HCT116 (cell line): ENCODE measurements around the gene PRKD3. TPM values are rescaled to one million over a fixed set of nuclear protein-coding genes. Genes with fewer than 3 reads are reported as not detected.

Source experiments
- ATAC-seq: fragments of 200-7000 bp; cut with Tn5 transposase; 2 replicates; pipeline ENCODE4 v1.9.1; 2020; ENCODE audit warnings: mild to moderate bottlenecking, moderate library complexity
- BruUV-seq: library from RNA; stranded (reverse); fragments of 400-500 nt; replicated peaks from 2 replicates; lab custom pipeline; 2021; lab: Mats Ljungman, UMichigan
- CTCF ChIA-PET: fragments of 300-600 bp; sonication (Branson Sonifier 250); formaldehyde crosslinking; loops from one replicate; lab custom pipeline; 2021; ENCODE audit warnings: antibody characterized with exemption; lab: Charles Lee
- POLR2A ChIA-PET: fragments of 300-600, 350-600 bp; sonication (Branson Sonifier 250); formaldehyde crosslinking; loops from one replicate; lab custom pipeline; 2021; ENCODE audit warnings: antibody characterized with exemption; lab: Charles Lee
- RAD21 ChIA-PET, 2 experiments: fragments of 300-600 bp; sonication (Branson Sonifier 250); formaldehyde crosslinking; loops; one replicate each; lab custom pipeline; 2023; ENCODE audit warnings: low total read pairs in 2 of 2; ENCODE audit not compliant: uncharacterized antibody in 2 of 2, unreplicated experiment in 2 of 2, low non-redundant PET in 1 of 2; lab: Charles Lee
- DNase-seq: peaks from one replicate; pipeline ENCODE4 v3.0.0-alpha.2; 2010; ENCODE audit warnings: low read depth, low spot score
- H2AFZ ChIP-seq: fragments of 200-600 bp; shearing (Covaris generic), sonication (generic); 2 replicates; pipeline ENCODE4 v1.6.1; 2017; ENCODE audit warnings: low read depth, mixed run types, mixed read lengths, antibody characterized with exemption, low read length; ENCODE audit not compliant: poor library complexity, severe bottlenecking
- H3K27ac ChIP-seq: 2 replicates; pipeline ENCODE4 v1.5.1; 2012; ENCODE audit warnings: low read depth, low read length
- H3K27me3 ChIP-seq: fragments of 200-600 bp; sonication (generic); 2 replicates; pipeline ENCODE4 v1.6.1; 2016; ENCODE audit warnings: mixed run types, low read length, mixed read lengths; ENCODE audit not compliant: insufficient read depth
- H3K36me3 ChIP-seq, 2 experiments: fragments of 200-500 bp in 1 of 2; fragments of 200-600 bp in 1 of 2; sonication (Bioruptor generic) in 1 of 2; sonication (generic) in 1 of 2; 2 replicates each; pipeline versions ENCODE4 v1.5.1 to v1.6.1; 2014 to 2016; ENCODE audit warnings: low read length in 2 of 2, inconsistent platforms in 1 of 2, mixed read lengths in 1 of 2, mixed run types in 1 of 2; ENCODE audit not compliant: insufficient read depth in 2 of 2, control insufficient read depth in 1 of 2
- H3K4me1 ChIP-seq, 2 experiments: fragments of 200-600 bp in 1 of 2; sonication (generic) in 1 of 2; 2 replicates each; pipeline versions ENCODE4 v1.5.1 to v1.6.1; 2012 to 2017; ENCODE audit warnings: low read length in 2 of 2, inconsistent platforms in 1 of 2, mild to moderate bottlenecking in 1 of 2, mixed read lengths in 1 of 2, mixed run types in 1 of 2, moderate library complexity in 1 of 2; ENCODE audit not compliant: insufficient read depth in 2 of 2, control insufficient read depth in 1 of 2
- H3K4me2 ChIP-seq: fragments of 200-600 bp; sonication (generic); 2 replicates; pipeline ENCODE4 v1.6.1; 2017; ENCODE audit warnings: mixed run types, low read length, mixed read lengths
- H3K4me3 ChIP-seq, 2 experiments: fragments of 200-600 bp in 1 of 2; sonication (generic) in 1 of 2; replicated peaks in 1 of 2; 2 replicates each; pipeline ENCODE4 v1.5.1; 2011 to 2016; ENCODE audit warnings: low read length in 2 of 2, control low read depth in 1 of 2, low read depth in 1 of 2, mild to moderate bottlenecking in 1 of 2, mixed read lengths in 1 of 2, mixed run types in 1 of 2
- H3K79me2 ChIP-seq: fragments of 200-600 bp; sonication (generic); 2 replicates; pipeline ENCODE4 v1.6.1; 2017; ENCODE audit warnings: mild to moderate bottlenecking, mixed run types, low read length, moderate library complexity, mixed read lengths; ENCODE audit not compliant: insufficient read depth
- H3K9ac ChIP-seq: fragments of 200-600 bp; sonication (generic); 2 replicates; pipeline ENCODE4 v1.6.1; 2016; ENCODE audit warnings: low read length, mixed read lengths
- H3K9me2 ChIP-seq: fragments of 200-600 bp; sonication (generic), shearing (Covaris generic); 2 replicates; pipeline ENCODE4 v1.6.1; 2017; ENCODE audit warnings: mixed run types, mild to moderate bottlenecking, moderate library complexity; ENCODE audit not compliant: insufficient read depth
- H3K9me3 ChIP-seq, 2 experiments: fragments of 200-500 bp in 1 of 2; fragments of 200-600 bp in 1 of 2; sonication (Bioruptor generic) in 1 of 2; sonication (generic) in 1 of 2; 2 replicates each; pipeline ENCODE4 v1.6.1; 2014 to 2017; ENCODE audit warnings: low read length in 2 of 2, mixed read lengths in 2 of 2, inconsistent platforms in 1 of 2, low read depth in 1 of 2, mild to moderate bottlenecking in 1 of 2, mixed run types in 1 of 2, moderate library complexity in 1 of 2; ENCODE audit not compliant: control insufficient read depth in 1 of 2, insufficient read depth in 1 of 2
- H4K20me1 ChIP-seq: fragments of 200-600 bp; sonication (generic), shearing (Covaris generic); 2 replicates; pipeline ENCODE4 v1.6.1; 2017; ENCODE audit warnings: mixed run types, mild to moderate bottlenecking, moderate library complexity; ENCODE audit not compliant: insufficient read depth
- CBX3 ChIP-seq: IDR thresholded peaks from 2 replicates; pipeline ENCODE4 v1.6.1; 2012; ENCODE audit warnings: low read depth
- CEBPB ChIP-seq: IDR thresholded peaks from 2 replicates; pipeline ENCODE4 v1.6.1; 2012; ENCODE audit warnings: low read depth
- EGR1 ChIP-seq: IDR thresholded peaks from 2 replicates; pipeline ENCODE4 v1.6.1; 2012; ENCODE audit warnings: low read depth
- EZH2 ChIP-seq: fragments of 200-600 bp; sonication (generic); IDR thresholded peaks from 2 replicates; pipeline ENCODE4 v1.6.1; 2017; ENCODE audit warnings: antibody characterized with exemption, mixed run types
- EZH2phosphoT487 ChIP-seq: fragments of 200-600 bp; IDR thresholded peaks from 2 replicates; pipeline ENCODE4 v1.6.1; 2018; ENCODE audit warnings: antibody characterized with exemption, borderline replicate concordance
- FOSL1 ChIP-seq: IDR thresholded peaks from 2 replicates; pipeline ENCODE4 v1.6.1; 2012; ENCODE audit warnings: low read depth
- JUND ChIP-seq: IDR thresholded peaks from 2 replicates; pipeline ENCODE4 v1.6.1; 2012
- POLR2A ChIP-seq: IDR thresholded peaks from 2 replicates; pipeline ENCODE4 v1.7.0; 2011; ENCODE audit warnings: borderline replicate concordance; ENCODE audit not compliant: insufficient read depth, insufficient read length; ENCODE audit errors: extremely low read depth
- POLR2AphosphoS5 ChIP-seq: IDR thresholded peaks from 2 replicates; pipeline ENCODE4 v1.6.1; 2011; ENCODE audit warnings: mild to moderate bottlenecking, low read depth, low read length, moderate library complexity
- RAD21 ChIP-seq: IDR thresholded peaks from 2 replicates; pipeline ENCODE4 v1.6.1; 2012; ENCODE audit warnings: low read depth, mild to moderate bottlenecking
- SIN3A ChIP-seq: IDR thresholded peaks from 2 replicates; pipeline ENCODE4 v1.6.1; 2012; ENCODE audit warnings: low read depth
- SP1 ChIP-seq: IDR thresholded peaks from 2 replicates; pipeline ENCODE4 v1.6.1; 2012; ENCODE audit warnings: low read depth
- SRF ChIP-seq: IDR thresholded peaks from 2 replicates; pipeline ENCODE4 v1.6.1; 2012; ENCODE audit warnings: low read depth
- TCF7L2 ChIP-seq: IDR thresholded peaks from 2 replicates; pipeline ENCODE4 v1.7.0; 2011; ENCODE audit warnings: borderline replicate concordance, inconsistent platforms; ENCODE audit not compliant: insufficient read depth, insufficient read length; ENCODE audit errors: extremely low read depth
- YY1 ChIP-seq: IDR thresholded peaks from 2 replicates; pipeline ENCODE4 v1.6.1; 2011; ENCODE audit warnings: low read length, low read depth, moderate library complexity, mild to moderate bottlenecking; ENCODE audit not compliant: insufficient replicate concordance; ENCODE audit errors: extremely low read depth
- ZFX ChIP-seq: fragments of 450-650 bp; IDR thresholded peaks from 2 replicates; pipeline ENCODE4 v1.6.1; 2017
- intact Hi-C: fragments of 100-400 bp; cut with micrococcal nuclease; formaldehyde crosslinking; loops from 2 replicates; pipeline ENCODE4 v1.10.0; 2022
- total RNA-seq: library from RNA; stranded (reverse); gene quantifications from one replicate; pipeline ENCODE4 v1.2.1, GENCODE V29; 2021; ENCODE audit not compliant: unreplicated experiment
- TF ChIP-seq, protein P1 (sequence below): IDR thresholded peaks from 2 replicates; pipeline ENCODE4 v1.6.1; 2012
- TF ChIP-seq, protein P2 (sequence below): IDR thresholded peaks from 2 replicates; pipeline ENCODE4 v1.6.1; 2011; ENCODE audit warnings: mild to moderate bottlenecking, low read length, moderate library complexity; ENCODE audit not compliant: insufficient replicate concordance; ENCODE audit errors: extremely low read depth

PRKD3 gene
- total RNA-seq, 1 experiment from 2014 or later = 13.9 TPM

DNA sequence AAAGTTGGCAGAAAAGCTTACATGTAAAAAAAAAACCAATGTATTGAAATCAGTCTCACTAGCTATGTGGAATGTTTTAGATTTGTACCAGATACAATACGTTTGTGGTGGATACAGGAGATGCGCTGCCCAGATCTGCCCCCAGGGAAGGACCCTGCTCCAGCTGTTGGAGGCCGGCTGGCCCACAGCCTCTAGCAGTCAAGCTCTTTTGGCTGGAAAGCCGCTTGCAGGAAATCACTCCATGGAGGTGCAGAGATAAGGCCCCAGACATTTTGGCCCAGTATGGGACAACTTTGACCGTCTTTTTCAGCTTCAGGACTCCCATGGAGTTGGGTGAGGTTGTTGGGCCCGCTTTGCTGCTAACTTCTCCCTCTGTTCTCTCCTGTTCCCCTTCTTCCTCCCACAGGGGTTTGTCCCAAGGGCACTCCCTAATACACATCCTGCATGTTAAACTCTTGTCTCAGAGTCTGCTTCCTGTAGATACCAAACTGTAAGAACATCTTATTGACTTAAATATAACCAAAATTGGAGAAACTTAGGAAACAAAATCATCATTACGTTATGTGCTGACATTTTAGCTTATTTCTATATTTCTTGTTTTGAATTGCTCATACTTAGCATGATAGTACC, 18.1 kb upstream of the PRKD3 start:
- no peak for ATAC-seq
- no peaks in the 10 kb centered on the region for H3K9me2 ChIP-seq
- ChIA-PET POLR2A (no interaction called here), CTCF (interaction anchor here (0.9 to 1.6 kb wide), 2 partner anchors 37 to 535 kb away, joined by 3 to 6 read pairs; no protein-coding TSS in a partner anchor), RAD21 (no interaction called here)
- DNase-seq = no peak
- H2AFZ ChIP-seq = no peak overlapping the region
- H3K9ac ChIP-seq = no peak overlapping the region
- no peaks in the 10 kb centered on the region for H3K36me3 ChIP-seq
- H3K4me3 ChIP-seq = no peak overlapping the region
- H4K20me1 ChIP-seq = no peaks in the 10 kb centered on the region
- H3K79me2 ChIP-seq = no peaks in the 10 kb centered on the region
- no TSS peak for BruUV-seq
- no peak overlapping the region for H3K4me2 ChIP-seq
- intact Hi-C loops = no loop called here
- TF ChIP-seq SIN3A (no peak), CBX3 (no peak), SRF (no peak), POLR2AphosphoS5 (no peak), EZH2phosphoT487 (no peak), ZFX (no peak), EGR1 (no peak), FOSL1 (no peak), RAD21 (no peak), CEBPB (no peak), JUND (no peak), TCF7L2 (no peak), YY1 (no peak), EZH2 (no peak), SP1 (no peak), POLR2A (no peak)
- TF ChIP-seq, protein P1, sequence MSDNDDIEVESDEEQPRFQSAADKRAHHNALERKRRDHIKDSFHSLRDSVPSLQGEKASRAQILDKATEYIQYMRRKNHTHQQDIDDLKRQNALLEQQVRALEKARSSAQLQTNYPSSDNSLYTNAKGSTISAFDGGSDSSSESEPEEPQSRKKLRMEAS = no peak
- TF ChIP-seq, protein P2, sequence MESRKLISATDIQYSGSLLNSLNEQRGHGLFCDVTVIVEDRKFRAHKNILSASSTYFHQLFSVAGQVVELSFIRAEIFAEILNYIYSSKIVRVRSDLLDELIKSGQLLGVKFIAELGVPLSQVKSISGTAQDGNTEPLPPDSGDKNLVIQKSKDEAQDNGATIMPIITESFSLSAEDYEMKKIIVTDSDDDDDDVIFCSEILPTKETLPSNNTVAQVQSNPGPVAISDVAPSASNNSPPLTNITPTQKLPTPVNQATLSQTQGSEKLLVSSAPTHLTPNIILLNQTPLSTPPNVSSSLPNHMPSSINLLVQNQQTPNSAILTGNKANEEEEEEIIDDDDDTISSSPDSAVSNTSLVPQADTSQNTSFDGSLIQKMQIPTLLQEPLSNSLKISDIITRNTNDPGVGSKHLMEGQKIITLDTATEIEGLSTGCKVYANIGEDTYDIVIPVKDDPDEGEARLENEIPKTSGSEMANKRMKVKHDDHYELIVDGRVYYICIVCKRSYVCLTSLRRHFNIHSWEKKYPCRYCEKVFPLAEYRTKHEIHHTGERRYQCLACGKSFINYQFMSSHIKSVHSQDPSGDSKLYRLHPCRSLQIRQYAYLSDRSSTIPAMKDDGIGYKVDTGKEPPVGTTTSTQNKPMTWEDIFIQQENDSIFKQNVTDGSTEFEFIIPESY = no peak
- H3K27ac ChIP-seq = no peak overlapping the region
- no peaks in the 10 kb centered on the region for H3K4me1 ChIP-seq
- no peaks in the 10 kb centered on the region for H3K9me3 ChIP-seq
- H3K27me3 ChIP-seq = no peaks in the 10 kb centered on the region
